Neural crest cell (in vitro differentiated cells): ENCODE measurements around the gene LRCH1. TPM values are rescaled to one million over a fixed set of nuclear protein-coding genes. Genes with fewer than 3 reads are reported as not detected.
A peak's percentile ranks its signal among the peaks of the same experiment; 100 is the strongest.

Experiments used
- DNase-seq: peaks from one replicate; pipeline ENCODE4 v3.0.0; 2021; ENCODE audit warnings: low read depth, mixed read lengths, low spot score
- H3K27ac Mint-ChIP-seq: one replicate; pipeline ENCODE4 v1.8.0; 2021; ENCODE audit warnings: mild to moderate bottlenecking, mixed read lengths; ENCODE audit not compliant: unreplicated experiment
- H3K27me3 Mint-ChIP-seq: 2 replicates; pipeline ENCODE4 v1.8.0; 2021; ENCODE audit warnings: low read depth, mild to moderate bottlenecking, mixed read lengths
- H3K36me3 Mint-ChIP-seq: 2 replicates; pipeline ENCODE4 v1.8.0; 2021; ENCODE audit warnings: low read depth, mild to moderate bottlenecking, mixed read lengths
- H3K4me1 Mint-ChIP-seq: 2 replicates; pipeline ENCODE4 v1.8.0; 2021; ENCODE audit warnings: mixed read lengths
- H3K4me3 Mint-ChIP-seq: one replicate; pipeline ENCODE4 v1.8.0; 2021; ENCODE audit warnings: mild to moderate bottlenecking, mixed read lengths
- H3K9me3 Mint-ChIP-seq: 2 replicates; pipeline ENCODE4 v1.8.0; 2021; ENCODE audit warnings: mixed read lengths
- total RNA-seq: library from RNA; stranded (reverse); gene quantifications from 2 replicates; pipeline ENCODE4 v1.2.1, GENCODE V29; 2021
- TF ChIP-seq, protein P1 (sequence below): fragments of 200-600 bp; sonication (generic); conservative IDR thresholded peaks from 2 replicates; pipeline ENCODE4 v1.5.0; 2021; ENCODE audit warnings: antibody characterized with exemption, mild to moderate bottlenecking

Gene LRCH1
- total RNA-seq, 1 donor from 2014 or later: 15.8 TPM

DNA sequence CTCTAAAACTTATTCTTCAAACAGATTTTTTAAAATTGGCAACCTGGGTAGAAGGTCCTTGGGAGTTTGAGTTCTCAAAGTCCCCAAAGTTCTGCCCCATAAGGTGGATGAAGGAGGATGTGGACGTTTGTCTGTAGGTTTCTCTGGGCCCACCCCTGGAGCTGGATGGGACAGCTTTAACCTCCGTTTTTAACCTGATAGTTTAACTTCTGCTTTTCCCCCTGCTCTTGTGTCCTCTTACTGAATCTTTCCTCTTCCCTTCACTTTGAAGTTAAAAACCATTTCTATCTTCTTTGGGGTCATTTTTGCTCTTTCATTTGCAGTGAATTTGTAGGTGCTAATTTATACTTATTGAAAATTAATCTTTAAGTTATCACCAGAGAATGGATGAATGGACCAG is 164.9 kb downstream of the LRCH1 start:
- Mint-ChIP-seq H3K27me3 (no peaks in the 10 kb centered on the region), H3K4me3 (no peak overlapping the region), H3K4me1 (no peaks in the 10 kb centered on the region), H3K36me3 (no peaks in the 10 kb centered on the region), H3K9me3 (no peaks in the 10 kb centered on the region), H3K27ac (no peak overlapping the region)
- TF ChIP-seq, protein P1, sequence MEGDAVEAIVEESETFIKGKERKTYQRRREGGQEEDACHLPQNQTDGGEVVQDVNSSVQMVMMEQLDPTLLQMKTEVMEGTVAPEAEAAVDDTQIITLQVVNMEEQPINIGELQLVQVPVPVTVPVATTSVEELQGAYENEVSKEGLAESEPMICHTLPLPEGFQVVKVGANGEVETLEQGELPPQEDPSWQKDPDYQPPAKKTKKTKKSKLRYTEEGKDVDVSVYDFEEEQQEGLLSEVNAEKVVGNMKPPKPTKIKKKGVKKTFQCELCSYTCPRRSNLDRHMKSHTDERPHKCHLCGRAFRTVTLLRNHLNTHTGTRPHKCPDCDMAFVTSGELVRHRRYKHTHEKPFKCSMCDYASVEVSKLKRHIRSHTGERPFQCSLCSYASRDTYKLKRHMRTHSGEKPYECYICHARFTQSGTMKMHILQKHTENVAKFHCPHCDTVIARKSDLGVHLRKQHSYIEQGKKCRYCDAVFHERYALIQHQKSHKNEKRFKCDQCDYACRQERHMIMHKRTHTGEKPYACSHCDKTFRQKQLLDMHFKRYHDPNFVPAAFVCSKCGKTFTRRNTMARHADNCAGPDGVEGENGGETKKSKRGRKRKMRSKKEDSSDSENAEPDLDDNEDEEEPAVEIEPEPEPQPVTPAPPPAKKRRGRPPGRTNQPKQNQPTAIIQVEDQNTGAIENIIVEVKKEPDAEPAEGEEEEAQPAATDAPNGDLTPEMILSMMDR: no peak
- no peak for DNase-seq

- Mint-ChIP-seq H3K27me3 (no peaks in the 10 kb centered on the region), H3K4me3 (no peak overlapping the region), H3K4me1 (no peaks in the 10 kb centered on the region), H3K36me3 (peaks cover 14% of the 10 kb centered on the region), H3K27ac (no peak overlapping the region), H3K9me3 (no peaks in the 10 kb centered on the region)
- TF ChIP-seq, protein P1: no peak
- DNase-seq: no peak
These were observed 167.2 kb downstream of the LRCH1 start for GRCh38 chr13:46720189-46720588.

DNA sequence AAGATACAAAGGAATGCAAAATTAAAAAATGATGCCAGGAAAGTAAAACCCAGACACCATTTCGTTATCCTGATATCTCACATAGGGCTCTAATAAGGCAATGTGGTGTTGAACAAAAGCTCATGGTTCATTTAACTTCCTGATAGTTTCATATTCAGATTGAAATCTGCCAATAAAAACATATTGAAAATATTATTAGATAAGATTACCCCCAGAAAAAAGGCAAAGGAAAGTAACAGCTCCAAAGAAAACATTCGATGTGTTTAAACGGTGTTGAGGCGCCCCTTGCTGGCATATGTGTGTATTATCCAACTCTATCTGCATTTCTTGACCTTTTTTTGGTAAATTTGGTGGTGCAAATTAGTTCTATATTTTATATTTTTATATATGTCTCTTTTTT is 168.1 kb downstream of the LRCH1 start:
- no peaks in the 10 kb centered on the region for H3K9me3 Mint-ChIP-seq
- no peak overlapping the region for H3K27ac Mint-ChIP-seq
- no peaks in the 10 kb centered on the region for H3K27me3 Mint-ChIP-seq
- H3K4me3 Mint-ChIP-seq: no peak overlapping the region
- DNase-seq: peak; percentile 26
- TF ChIP-seq, protein P1: peak; percentile 91
- H3K4me1 Mint-ChIP-seq: no peaks in the 10 kb centered on the region
- peaks cover 16% of the 10 kb centered on the region for H3K36me3 Mint-ChIP-seq

GRCh38 chr13:46726347-46726746 is 173.4 kb downstream of the LRCH1 start:
- Mint-ChIP-seq H3K27me3 (no peaks in the 10 kb centered on the region), H3K4me3 (no peak overlapping the region), H3K9me3 (no peaks in the 10 kb centered on the region), H3K36me3 (peaks cover 39% of the 10 kb centered on the region), H3K4me1 (no peaks in the 10 kb centered on the region), H3K27ac (peak overlapping the region; percentile 9)
- DNase-seq: no peak
- TF ChIP-seq, protein P1: no peak

DNA sequence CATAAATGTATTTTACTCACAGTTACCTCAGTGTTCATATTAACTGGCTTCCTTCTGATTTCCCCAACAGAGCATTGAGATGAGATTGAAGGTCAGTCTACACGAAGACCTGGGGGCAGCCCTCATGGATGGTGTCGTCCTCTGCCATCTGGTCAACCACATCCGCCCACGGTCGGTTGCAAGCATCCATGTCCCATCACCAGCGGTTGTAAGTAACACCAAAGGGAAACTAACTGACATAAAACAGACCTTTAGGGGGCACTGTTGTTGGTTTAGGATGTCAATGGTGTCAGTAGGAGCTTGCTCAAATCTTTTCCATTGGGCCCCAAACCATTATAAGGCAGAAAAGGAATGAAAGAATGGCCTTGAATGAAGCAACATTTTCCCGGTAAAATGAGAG is 175.8 kb downstream of the LRCH1 start:
- H3K9me3 Mint-ChIP-seq: no peaks in the 10 kb centered on the region
- H3K4me3 Mint-ChIP-seq: no peak overlapping the region
- TF ChIP-seq, protein P1: peak; percentile 29
- no peaks in the 10 kb centered on the region for H3K4me1 Mint-ChIP-seq
- H3K27me3 Mint-ChIP-seq: no peaks in the 10 kb centered on the region
- H3K36me3 Mint-ChIP-seq: peaks cover 42% of the 10 kb centered on the region
- H3K27ac Mint-ChIP-seq: no peak overlapping the region
- no peak for DNase-seq

- no peak for DNase-seq
- H3K27me3 Mint-ChIP-seq: no peaks in the 10 kb centered on the region
- H3K36me3 Mint-ChIP-seq: peaks cover 29% of the 10 kb centered on the region
These were observed 178.6 kb downstream of the LRCH1 start for GRCh38 chr13:46731535-46731934.

More at GRCh38 chr13:46731535-46731934, 178.6 kb downstream of the LRCH1 start:
- TF ChIP-seq, protein P1: no peak
- no peaks in the 10 kb centered on the region for H3K4me1 Mint-ChIP-seq
- no peaks in the 10 kb centered on the region for H3K9me3 Mint-ChIP-seq
- H3K27ac Mint-ChIP-seq: no peak overlapping the region
- no peak overlapping the region for H3K4me3 Mint-ChIP-seq
